ENCODE data around the gene BUB1.

BUB1 gene

GRCh38 chr2:110682267-110682666 is 4.4 kb upstream of the BUB1 start:
- TF ChIP-seq ZBTB7A (IDR thresholded peaks at IDR 0.05; ENCODE audit: low read depth) (no peak), EGR1 (IDR thresholded peaks at IDR 0.05) (no peak), YY1 (IDR thresholded peaks at IDR 0.05; ENCODE audit: low read depth) (no peak), USF1 (IDR thresholded peaks at IDR 0.05) (no peak)

GRCh38 chr2:110680709-110681108 is 2.8 kb upstream of the BUB1 start:
- no peak for TF ChIP-seq REST (IDR thresholded peaks at IDR 0.05; ENCODE audit: low read depth)
- TF ChIP-seq TAF1 (IDR thresholded peaks at IDR 0.05; ENCODE audit: low read depth): no peak
- TF ChIP-seq TCF12 (IDR thresholded peaks at IDR 0.05; ENCODE audit: low read depth): no peak
- no peak for TF ChIP-seq EGR1 (IDR thresholded peaks at IDR 0.05)
- TF ChIP-seq CREB1 (IDR thresholded peaks at IDR 0.05; ENCODE audit: low read depth): no peak
- TF ChIP-seq CEBPB (IDR thresholded peaks at IDR 0.05): no peak
- TF ChIP-seq MAX (IDR thresholded peaks at IDR 0.05): no peak
- TF ChIP-seq ZBTB7A (IDR thresholded peaks at IDR 0.05; ENCODE audit: low read depth): no peak
- TF ChIP-seq RAD21 (IDR thresholded peaks at IDR 0.05; ENCODE audit: low read depth): no peak
- TF ChIP-seq FOXM1 (IDR thresholded peaks at IDR 0.05; ENCODE audit: borderline replicate concordance, low read depth): no peak
- TF ChIP-seq USF1 (IDR thresholded peaks at IDR 0.05): no peak
- no peak for TF ChIP-seq EP300 (IDR thresholded peaks at IDR 0.05; ENCODE audit: borderline replicate concordance)
- TF ChIP-seq TEAD4 (IDR thresholded peaks at IDR 0.05): no peak
- TF ChIP-seq YY1 (IDR thresholded peaks at IDR 0.05; ENCODE audit: low read depth): no peak

GRCh38 chr2:110679865-110680264 is 2.0 kb upstream of the BUB1 start:
- TF ChIP-seq USF1 (IDR thresholded peaks at IDR 0.05) (no peak), YY1 (IDR thresholded peaks at IDR 0.05; ENCODE audit: low read depth) (no peak), CEBPB (IDR thresholded peaks at IDR 0.05) (no peak), TEAD4 (IDR thresholded peaks at IDR 0.05) (no peak), CREB1 (IDR thresholded peaks at IDR 0.05; ENCODE audit: low read depth) (no peak), RAD21 (IDR thresholded peaks at IDR 0.05; ENCODE audit: low read depth) (no peak), FOXM1 (IDR thresholded peaks at IDR 0.05; ENCODE audit: borderline replicate concordance, low read depth) (no peak), TCF12 (IDR thresholded peaks at IDR 0.05; ENCODE audit: low read depth) (no peak)

GRCh38 chr2:110679337-110679707 is 1.5 kb upstream of the BUB1 start:
- no peak for TF ChIP-seq TCF12 (IDR thresholded peaks at IDR 0.05; ENCODE audit: low read depth)
- TF ChIP-seq TEAD4 (IDR thresholded peaks at IDR 0.05): no peak
- TF ChIP-seq CEBPB (IDR thresholded peaks at IDR 0.05): no peak
- no peak for TF ChIP-seq USF1 (IDR thresholded peaks at IDR 0.05)
- no peak for TF ChIP-seq ZBTB7A (IDR thresholded peaks at IDR 0.05; ENCODE audit: low read depth)
- no peak for TF ChIP-seq EP300 (IDR thresholded peaks at IDR 0.05; ENCODE audit: borderline replicate concordance)
- TF ChIP-seq TAF1 (IDR thresholded peaks at IDR 0.05; ENCODE audit: low read depth): no peak
- TF ChIP-seq FOXM1 (IDR thresholded peaks at IDR 0.05; ENCODE audit: borderline replicate concordance, low read depth): no peak
- no peak for TF ChIP-seq MAX (IDR thresholded peaks at IDR 0.05)
- no peak for TF ChIP-seq EGR1 (IDR thresholded peaks at IDR 0.05)
- TF ChIP-seq CREB1 (IDR thresholded peaks at IDR 0.05; ENCODE audit: low read depth): no peak
- TF ChIP-seq REST (IDR thresholded peaks at IDR 0.05; ENCODE audit: low read depth): no peak
- TF ChIP-seq RAD21 (IDR thresholded peaks at IDR 0.05; ENCODE audit: low read depth): no peak
- TF ChIP-seq YY1 (IDR thresholded peaks at IDR 0.05; ENCODE audit: low read depth): no peak
- TF ChIP-seq NFIC (IDR thresholded peaks at IDR 0.05): no peak

GRCh38 chr2:110678457-110679336 is 834 bp upstream of the BUB1 start:
- TF ChIP-seq CEBPB (IDR thresholded peaks at IDR 0.05): no peak
- peak; percentile 61; the same call in 1 of the 2 replicates for TF ChIP-seq ZBTB7A (IDR thresholded peaks at IDR 0.05; ENCODE audit: low read depth)
